ENCODE results near the gene WDHD1.
"Not testable (repeated sequence)": the region's sequence is repeated elsewhere in the genome, so short reads cannot be mapped to it uniquely, and the experiment has no call there.

The WDHD1 gene

GRCh38 chr14:54906075-54906474 lies 120.8 kb downstream of the WDHD1 start:
- DNase-seq (ENCODE audit: low spot score) = no peak

GRCh38 chr14:54902521-54903420 lies 124.1 kb downstream of the WDHD1 start, which contains the start of gene GCH1:
GCH1 (minus strand) TSS chr14:54902826; CDS start chr14:54902663, 163 bp downstream.
- peak; percentile 75 for DNase-seq (ENCODE audit: low spot score)

GRCh38 chr14:54902143-54902520 lies 124.8 kb downstream of the WDHD1 start:
- peak; percentile 81 for DNase-seq (ENCODE audit: low spot score)

GRCh38 chr14:54901380-54902142 lies 125.3 kb downstream of the WDHD1 start:
- DNase-seq (ENCODE audit: low spot score) = no peak

GRCh38 chr14:54899573-54899972 lies 127.3 kb downstream of the WDHD1 start:
- no peak for DNase-seq (ENCODE audit: low spot score)

- not testable (repeated sequence) for DNase-seq (ENCODE audit: low spot score)
Measured at GRCh38 chr14:54897809-54898555, 128.9 kb downstream of the WDHD1 start.

GRCh38 chr14:54895683-54896082 lies 131.2 kb downstream of the WDHD1 start:
- DNase-seq (ENCODE audit: low spot score) = no peak

GRCh38 chr14:54894995-54895394 lies 131.9 kb downstream of the WDHD1 start:
- no peak for DNase-seq (ENCODE audit: low spot score)

GRCh38 chr14:54893151-54893760 lies 133.6 kb downstream of the WDHD1 start:
- peak; percentile 66 for DNase-seq (ENCODE audit: low spot score)

GRCh38 chr14:54891471-54892245 lies 135.2 kb downstream of the WDHD1 start:
- no peak for DNase-seq (ENCODE audit: low spot score)

- DNase-seq (ENCODE audit: low spot score) = no peak
Measured at GRCh38 chr14:54890788-54891187, 136.1 kb downstream of the WDHD1 start.

- DNase-seq (ENCODE audit: low spot score) = no peak
Measured at GRCh38 chr14:54889919-54890318, 137.0 kb downstream of the WDHD1 start.
